HCT116 (cell line): Measurements from ENCODE around the gene FAM83D. TPM values are rescaled to one million over a fixed set of nuclear protein-coding genes. Genes with fewer than 3 reads are reported as not detected.

Experiments used
- ATAC-seq: fragments of 200-7000 bp; cut with Tn5 transposase; 2 replicates; pipeline ENCODE4 v1.9.1; 2020; ENCODE audit warnings: mild to moderate bottlenecking, moderate library complexity
- BruUV-seq: library from RNA; stranded (reverse); fragments of 400-500 nt; replicated peaks from 2 replicates; lab custom pipeline; 2021; lab: Mats Ljungman, UMichigan
- CTCF ChIA-PET: fragments of 300-600 bp; sonication (Branson Sonifier 250); formaldehyde crosslinking; loops from one replicate; lab custom pipeline; 2021; ENCODE audit warnings: antibody characterized with exemption; lab: Charles Lee
- POLR2A ChIA-PET: fragments of 300-600, 350-600 bp; sonication (Branson Sonifier 250); formaldehyde crosslinking; loops from one replicate; lab custom pipeline; 2021; ENCODE audit warnings: antibody characterized with exemption; lab: Charles Lee
- RAD21 ChIA-PET, 2 experiments: fragments of 300-600 bp; sonication (Branson Sonifier 250); formaldehyde crosslinking; loops; one replicate each; lab custom pipeline; 2023; ENCODE audit warnings: low total read pairs in 2 of 2; ENCODE audit not compliant: uncharacterized antibody in 2 of 2, unreplicated experiment in 2 of 2, low non-redundant PET in 1 of 2; lab: Charles Lee
- DNase-seq: peaks from one replicate; pipeline ENCODE4 v3.0.0-alpha.2; 2010; ENCODE audit warnings: low read depth, low spot score
- H2AFZ ChIP-seq: fragments of 200-600 bp; shearing (Covaris generic), sonication (generic); 2 replicates; pipeline ENCODE4 v1.6.1; 2017; ENCODE audit warnings: low read depth, mixed run types, mixed read lengths, antibody characterized with exemption, low read length; ENCODE audit not compliant: poor library complexity, severe bottlenecking
- H3K27ac ChIP-seq: 2 replicates; pipeline ENCODE4 v1.5.1; 2012; ENCODE audit warnings: low read depth, low read length
- H3K27me3 ChIP-seq: fragments of 200-600 bp; sonication (generic); 2 replicates; pipeline ENCODE4 v1.6.1; 2016; ENCODE audit warnings: mixed run types, low read length, mixed read lengths; ENCODE audit not compliant: insufficient read depth
- H3K36me3 ChIP-seq, 2 experiments: fragments of 200-500 bp in 1 of 2; fragments of 200-600 bp in 1 of 2; sonication (Bioruptor generic) in 1 of 2; sonication (generic) in 1 of 2; 2 replicates each; pipeline versions ENCODE4 v1.5.1 to v1.6.1; 2014 to 2016; ENCODE audit warnings: low read length in 2 of 2, inconsistent platforms in 1 of 2, mixed read lengths in 1 of 2, mixed run types in 1 of 2; ENCODE audit not compliant: insufficient read depth in 2 of 2, control insufficient read depth in 1 of 2
- H3K4me1 ChIP-seq, 2 experiments: fragments of 200-600 bp in 1 of 2; sonication (generic) in 1 of 2; 2 replicates each; pipeline versions ENCODE4 v1.5.1 to v1.6.1; 2012 to 2017; ENCODE audit warnings: low read length in 2 of 2, inconsistent platforms in 1 of 2, mild to moderate bottlenecking in 1 of 2, mixed read lengths in 1 of 2, mixed run types in 1 of 2, moderate library complexity in 1 of 2; ENCODE audit not compliant: insufficient read depth in 2 of 2, control insufficient read depth in 1 of 2
- H3K4me2 ChIP-seq: fragments of 200-600 bp; sonication (generic); 2 replicates; pipeline ENCODE4 v1.6.1; 2017; ENCODE audit warnings: mixed run types, low read length, mixed read lengths
- H3K4me3 ChIP-seq, 2 experiments: fragments of 200-600 bp in 1 of 2; sonication (generic) in 1 of 2; replicated peaks in 1 of 2; 2 replicates each; pipeline ENCODE4 v1.5.1; 2011 to 2016; ENCODE audit warnings: low read length in 2 of 2, control low read depth in 1 of 2, low read depth in 1 of 2, mild to moderate bottlenecking in 1 of 2, mixed read lengths in 1 of 2, mixed run types in 1 of 2
- H3K79me2 ChIP-seq: fragments of 200-600 bp; sonication (generic); 2 replicates; pipeline ENCODE4 v1.6.1; 2017; ENCODE audit warnings: mild to moderate bottlenecking, mixed run types, low read length, moderate library complexity, mixed read lengths; ENCODE audit not compliant: insufficient read depth
- H3K9ac ChIP-seq: fragments of 200-600 bp; sonication (generic); 2 replicates; pipeline ENCODE4 v1.6.1; 2016; ENCODE audit warnings: low read length, mixed read lengths
- H3K9me2 ChIP-seq: fragments of 200-600 bp; sonication (generic), shearing (Covaris generic); 2 replicates; pipeline ENCODE4 v1.6.1; 2017; ENCODE audit warnings: mixed run types, mild to moderate bottlenecking, moderate library complexity; ENCODE audit not compliant: insufficient read depth
- H3K9me3 ChIP-seq, 2 experiments: fragments of 200-500 bp in 1 of 2; fragments of 200-600 bp in 1 of 2; sonication (Bioruptor generic) in 1 of 2; sonication (generic) in 1 of 2; 2 replicates each; pipeline ENCODE4 v1.6.1; 2014 to 2017; ENCODE audit warnings: low read length in 2 of 2, mixed read lengths in 2 of 2, inconsistent platforms in 1 of 2, low read depth in 1 of 2, mild to moderate bottlenecking in 1 of 2, mixed run types in 1 of 2, moderate library complexity in 1 of 2; ENCODE audit not compliant: control insufficient read depth in 1 of 2, insufficient read depth in 1 of 2
- H4K20me1 ChIP-seq: fragments of 200-600 bp; sonication (generic), shearing (Covaris generic); 2 replicates; pipeline ENCODE4 v1.6.1; 2017; ENCODE audit warnings: mixed run types, mild to moderate bottlenecking, moderate library complexity; ENCODE audit not compliant: insufficient read depth
- CEBPB ChIP-seq: IDR thresholded peaks from 2 replicates; pipeline ENCODE4 v1.6.1; 2012; ENCODE audit warnings: low read depth
- EZH2phosphoT487 ChIP-seq: fragments of 200-600 bp; IDR thresholded peaks from 2 replicates; pipeline ENCODE4 v1.6.1; 2018; ENCODE audit warnings: antibody characterized with exemption, borderline replicate concordance
- FOSL1 ChIP-seq: IDR thresholded peaks from 2 replicates; pipeline ENCODE4 v1.6.1; 2012; ENCODE audit warnings: low read depth
- JUND ChIP-seq: IDR thresholded peaks from 2 replicates; pipeline ENCODE4 v1.6.1; 2012
- POLR2A ChIP-seq: IDR thresholded peaks from 2 replicates; pipeline ENCODE4 v1.7.0; 2011; ENCODE audit warnings: borderline replicate concordance; ENCODE audit not compliant: insufficient read depth, insufficient read length; ENCODE audit errors: extremely low read depth
- POLR2AphosphoS5 ChIP-seq: IDR thresholded peaks from 2 replicates; pipeline ENCODE4 v1.6.1; 2011; ENCODE audit warnings: mild to moderate bottlenecking, low read depth, low read length, moderate library complexity
- SRF ChIP-seq: IDR thresholded peaks from 2 replicates; pipeline ENCODE4 v1.6.1; 2012; ENCODE audit warnings: low read depth
- TCF7L2 ChIP-seq: IDR thresholded peaks from 2 replicates; pipeline ENCODE4 v1.7.0; 2011; ENCODE audit warnings: borderline replicate concordance, inconsistent platforms; ENCODE audit not compliant: insufficient read depth, insufficient read length; ENCODE audit errors: extremely low read depth
- ZNF274 ChIP-seq: fragments of 200-500 bp; sonication (Bioruptor generic); IDR thresholded peaks from 2 replicates; pipeline ENCODE4 v1.6.1; 2014; ENCODE audit warnings: mild to moderate bottlenecking, low read depth, low read length, inconsistent platforms
- intact Hi-C: fragments of 100-400 bp; cut with micrococcal nuclease; formaldehyde crosslinking; loops from 2 replicates; pipeline ENCODE4 v1.10.0; 2022
- total RNA-seq: library from RNA; stranded (reverse); gene quantifications from one replicate; pipeline ENCODE4 v1.2.1, GENCODE V29; 2021; ENCODE audit not compliant: unreplicated experiment
- TF ChIP-seq, protein P1 (sequence below): IDR thresholded peaks from 2 replicates; pipeline ENCODE4 v1.6.1; 2011; ENCODE audit warnings: mild to moderate bottlenecking, low read length, moderate library complexity; ENCODE audit not compliant: insufficient replicate concordance; ENCODE audit errors: extremely low read depth

The FAM83D gene
- total RNA-seq, 1 experiment from 2014 or later = 51.1 TPM

DNA sequence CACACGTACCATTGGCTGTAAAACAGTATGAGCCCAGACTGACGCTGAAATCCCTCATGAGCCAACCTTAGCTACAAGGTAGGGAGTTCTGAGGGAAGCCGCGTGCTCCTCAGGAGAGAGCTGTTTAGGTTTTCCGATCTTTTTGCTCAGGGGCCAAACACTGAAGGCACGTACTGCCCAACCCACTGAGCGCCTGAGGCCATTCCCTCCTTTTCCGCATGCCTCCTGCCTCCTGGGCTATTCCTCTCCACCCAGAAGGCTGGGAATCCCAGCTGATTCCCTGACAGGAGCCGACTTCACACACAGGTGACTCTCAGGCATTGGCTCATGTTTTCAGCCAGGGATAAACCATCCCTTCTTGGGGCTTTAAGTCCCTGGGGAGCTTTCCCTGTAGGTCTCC, 5.4 kb upstream of the FAM83D start:
- intact Hi-C loops = no loop called here
- DNase-seq (no peak), ATAC-seq (no peak)
- H3K9me2 ChIP-seq = no peaks in the 10 kb centered on the region
- H4K20me1 ChIP-seq = no peaks in the 10 kb centered on the region
- peaks cover 0 to 5% of the 10 kb centered on the region in 2 experiments; a peak in 3 of 4 replicates for H3K4me1 ChIP-seq
- H3K9ac ChIP-seq = no peak overlapping the region
- ChIA-PET RAD21 (no interaction called here), POLR2A (no interaction called here), CTCF (no interaction called here)
- no peak overlapping the region for H3K4me3 ChIP-seq
- H3K79me2 ChIP-seq = no peaks in the 10 kb centered on the region
- no peak for TF ChIP-seq JUND
- TF ChIP-seq CEBPB = no peak
- no peak for TF ChIP-seq TCF7L2
- TF ChIP-seq, protein P1, sequence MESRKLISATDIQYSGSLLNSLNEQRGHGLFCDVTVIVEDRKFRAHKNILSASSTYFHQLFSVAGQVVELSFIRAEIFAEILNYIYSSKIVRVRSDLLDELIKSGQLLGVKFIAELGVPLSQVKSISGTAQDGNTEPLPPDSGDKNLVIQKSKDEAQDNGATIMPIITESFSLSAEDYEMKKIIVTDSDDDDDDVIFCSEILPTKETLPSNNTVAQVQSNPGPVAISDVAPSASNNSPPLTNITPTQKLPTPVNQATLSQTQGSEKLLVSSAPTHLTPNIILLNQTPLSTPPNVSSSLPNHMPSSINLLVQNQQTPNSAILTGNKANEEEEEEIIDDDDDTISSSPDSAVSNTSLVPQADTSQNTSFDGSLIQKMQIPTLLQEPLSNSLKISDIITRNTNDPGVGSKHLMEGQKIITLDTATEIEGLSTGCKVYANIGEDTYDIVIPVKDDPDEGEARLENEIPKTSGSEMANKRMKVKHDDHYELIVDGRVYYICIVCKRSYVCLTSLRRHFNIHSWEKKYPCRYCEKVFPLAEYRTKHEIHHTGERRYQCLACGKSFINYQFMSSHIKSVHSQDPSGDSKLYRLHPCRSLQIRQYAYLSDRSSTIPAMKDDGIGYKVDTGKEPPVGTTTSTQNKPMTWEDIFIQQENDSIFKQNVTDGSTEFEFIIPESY = no peak
- no peak for TF ChIP-seq FOSL1
- no peak for TF ChIP-seq EZH2phosphoT487
- no peak for TF ChIP-seq SRF
- no peak for TF ChIP-seq POLR2AphosphoS5
- TF ChIP-seq ZNF274 = no peak
- TF ChIP-seq POLR2A = no peak
- H3K36me3 ChIP-seq = no peaks in the 10 kb centered on the region
- no peak overlapping the region for H3K4me2 ChIP-seq
- no peak overlapping the region for H2AFZ ChIP-seq
- H3K27me3 ChIP-seq = peaks cover 26% of the 10 kb centered on the region; the same call in 1 of the 2 replicates
- no TSS peak for BruUV-seq
- no peak overlapping the region for H3K27ac ChIP-seq
- H3K9me3 ChIP-seq = no peaks in the 10 kb centered on the region
